PC-3 (cell line): ENCODE data around the gene CCDC136.

ENCODE experiments used
- EZH2 ChIP-seq: fragments of 300-600 bp; sonication (generic); IDR thresholded peaks from one replicate; pipeline ENCODE4 v1.6.1; 2017; ENCODE audit warnings: antibody characterized with exemption, mild to moderate bottlenecking, low read length; ENCODE audit not compliant: unreplicated experiment
- TF ChIP-seq, protein P1 (sequence below): fragments of 300-600 bp; sonication (generic); conservative IDR thresholded peaks from 2 replicates; pipeline ENCODE4 v1.5.1; 2017; ENCODE audit warnings: antibody characterized with exemption, low read depth, mild to moderate bottlenecking, low read length

GRCh38 chr7:128807191-128807590 lies 15.4 kb downstream of the CCDC136 start:
- TF ChIP-seq, protein P1, sequence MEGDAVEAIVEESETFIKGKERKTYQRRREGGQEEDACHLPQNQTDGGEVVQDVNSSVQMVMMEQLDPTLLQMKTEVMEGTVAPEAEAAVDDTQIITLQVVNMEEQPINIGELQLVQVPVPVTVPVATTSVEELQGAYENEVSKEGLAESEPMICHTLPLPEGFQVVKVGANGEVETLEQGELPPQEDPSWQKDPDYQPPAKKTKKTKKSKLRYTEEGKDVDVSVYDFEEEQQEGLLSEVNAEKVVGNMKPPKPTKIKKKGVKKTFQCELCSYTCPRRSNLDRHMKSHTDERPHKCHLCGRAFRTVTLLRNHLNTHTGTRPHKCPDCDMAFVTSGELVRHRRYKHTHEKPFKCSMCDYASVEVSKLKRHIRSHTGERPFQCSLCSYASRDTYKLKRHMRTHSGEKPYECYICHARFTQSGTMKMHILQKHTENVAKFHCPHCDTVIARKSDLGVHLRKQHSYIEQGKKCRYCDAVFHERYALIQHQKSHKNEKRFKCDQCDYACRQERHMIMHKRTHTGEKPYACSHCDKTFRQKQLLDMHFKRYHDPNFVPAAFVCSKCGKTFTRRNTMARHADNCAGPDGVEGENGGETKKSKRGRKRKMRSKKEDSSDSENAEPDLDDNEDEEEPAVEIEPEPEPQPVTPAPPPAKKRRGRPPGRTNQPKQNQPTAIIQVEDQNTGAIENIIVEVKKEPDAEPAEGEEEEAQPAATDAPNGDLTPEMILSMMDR: no peak
- TF ChIP-seq EZH2: no peak
